GM13976 (cell line): ENCODE measurements around the gene BICD1.
"Not testable (repeated sequence)": the region's sequence is repeated elsewhere in the genome, so short reads cannot be mapped to it uniquely, and the experiment has no call there.

Source experiments
- DNase-seq: peaks from one replicate; pipeline ENCODE4 v3.0.0; 2012; ENCODE audit warnings: low spot score
- in situ Hi-C: fragments of 300-500 bp; cut with MboI; formaldehyde crosslinking; loops from one replicate; pipeline ENCODE4 v1.12.0; 2022; ENCODE audit warnings: low sequenced_read_pairs, mixed read lengths, inconsistent platforms; ENCODE audit not compliant: unreplicated experiment
- TF ChIP-seq, protein P1 (sequence below): IDR thresholded peaks from 2 replicates; pipeline ENCODE4 v1.5.1; 2012; ENCODE audit warnings: borderline replicate concordance, mild to moderate bottlenecking; ENCODE audit not compliant: insufficient read depth; ENCODE audit errors: extremely low read depth, missing control alignments, control extremely low read depth

The BICD1 gene

GRCh38 chr12:32217354-32218310 lies 111.0 kb downstream of the BICD1 start:
- TF ChIP-seq, protein P1, sequence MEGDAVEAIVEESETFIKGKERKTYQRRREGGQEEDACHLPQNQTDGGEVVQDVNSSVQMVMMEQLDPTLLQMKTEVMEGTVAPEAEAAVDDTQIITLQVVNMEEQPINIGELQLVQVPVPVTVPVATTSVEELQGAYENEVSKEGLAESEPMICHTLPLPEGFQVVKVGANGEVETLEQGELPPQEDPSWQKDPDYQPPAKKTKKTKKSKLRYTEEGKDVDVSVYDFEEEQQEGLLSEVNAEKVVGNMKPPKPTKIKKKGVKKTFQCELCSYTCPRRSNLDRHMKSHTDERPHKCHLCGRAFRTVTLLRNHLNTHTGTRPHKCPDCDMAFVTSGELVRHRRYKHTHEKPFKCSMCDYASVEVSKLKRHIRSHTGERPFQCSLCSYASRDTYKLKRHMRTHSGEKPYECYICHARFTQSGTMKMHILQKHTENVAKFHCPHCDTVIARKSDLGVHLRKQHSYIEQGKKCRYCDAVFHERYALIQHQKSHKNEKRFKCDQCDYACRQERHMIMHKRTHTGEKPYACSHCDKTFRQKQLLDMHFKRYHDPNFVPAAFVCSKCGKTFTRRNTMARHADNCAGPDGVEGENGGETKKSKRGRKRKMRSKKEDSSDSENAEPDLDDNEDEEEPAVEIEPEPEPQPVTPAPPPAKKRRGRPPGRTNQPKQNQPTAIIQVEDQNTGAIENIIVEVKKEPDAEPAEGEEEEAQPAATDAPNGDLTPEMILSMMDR = no peak
- in situ Hi-C loops = no loop called here
- no peak for DNase-seq

DNA sequence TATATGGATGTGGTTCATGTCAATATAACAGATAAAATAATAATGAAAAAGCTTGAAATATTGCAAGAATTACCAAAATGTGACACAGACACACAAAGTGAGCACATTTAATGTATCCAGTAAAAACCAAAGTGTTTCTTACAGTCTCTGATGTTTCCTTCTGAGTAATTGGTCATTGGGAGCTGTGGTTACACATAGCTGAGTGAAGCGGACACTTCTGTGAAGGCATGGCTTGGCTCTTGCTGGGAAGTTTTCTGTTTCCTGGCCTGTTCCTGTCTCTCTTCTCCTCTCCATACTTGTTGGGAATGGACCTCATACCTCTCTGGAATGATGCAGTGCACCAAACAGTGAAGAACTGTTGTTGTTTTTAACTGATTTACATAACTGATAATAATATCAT lies 117.3 kb downstream of the BICD1 start:
- TF ChIP-seq, protein P1 = no peak
- no peak for DNase-seq

GRCh38 chr12:32226768-32227167 lies 120.1 kb downstream of the BICD1 start:
- no peak for DNase-seq
- TF ChIP-seq, protein P1 = no peak
- in situ Hi-C loops = no loop called here

More for the DNA sequence above, 117.3 kb downstream of the BICD1 start:
- in situ Hi-C loops = no loop called here

GRCh38 chr12:32229971-32230612 lies 123.4 kb downstream of the BICD1 start:
- TF ChIP-seq, protein P1 = no peak
- in situ Hi-C loops = no loop called here

DNA sequence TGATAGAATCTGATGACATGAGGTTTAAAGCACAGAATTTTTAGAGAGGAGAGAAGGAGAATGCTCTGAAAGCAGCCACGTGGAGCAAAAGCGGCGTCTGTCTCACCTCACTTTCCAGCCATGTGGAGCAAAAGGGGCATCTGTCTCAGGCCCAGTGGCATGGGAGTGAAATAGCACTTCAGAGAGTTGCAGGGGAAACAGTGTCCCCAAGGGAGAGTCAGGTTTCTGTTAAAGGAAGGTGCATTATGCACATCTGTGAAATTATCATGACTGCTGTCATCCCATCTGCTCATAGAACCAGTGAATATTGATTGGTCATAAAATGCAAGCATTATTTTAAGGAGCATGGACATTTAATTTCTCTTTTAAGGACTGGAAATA lies 124.0 kb downstream of the BICD1 start:
- TF ChIP-seq, protein P1 = no peak
- DNase-seq = no peak

More at GRCh38 chr12:32229971-32230612, 123.4 kb downstream of the BICD1 start:
- DNase-seq = no peak

DNA sequence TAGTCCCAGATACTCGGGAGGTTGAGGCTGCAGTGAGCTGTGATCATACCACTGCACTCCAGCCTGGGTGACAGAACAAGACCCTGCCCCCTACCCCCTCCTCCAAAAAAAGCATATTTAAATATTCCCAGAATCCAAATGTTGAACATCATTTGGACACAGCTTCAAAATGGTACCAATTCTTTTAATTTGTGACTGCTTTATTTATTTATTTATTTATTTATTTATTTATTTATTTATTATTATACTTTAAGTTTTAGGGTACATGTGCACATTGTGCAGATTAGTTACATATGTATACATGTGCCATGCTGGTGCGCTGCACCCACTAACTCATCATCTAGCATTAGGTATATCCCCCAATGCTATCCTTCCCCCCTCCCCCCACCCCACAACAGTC lies 124.7 kb downstream of the BICD1 start:
- in situ Hi-C loops, DNase-seq: not testable (repeated sequence)

More for the DNA sequence above, 124.0 kb downstream of the BICD1 start:
- in situ Hi-C loops = no loop called here

DNA sequence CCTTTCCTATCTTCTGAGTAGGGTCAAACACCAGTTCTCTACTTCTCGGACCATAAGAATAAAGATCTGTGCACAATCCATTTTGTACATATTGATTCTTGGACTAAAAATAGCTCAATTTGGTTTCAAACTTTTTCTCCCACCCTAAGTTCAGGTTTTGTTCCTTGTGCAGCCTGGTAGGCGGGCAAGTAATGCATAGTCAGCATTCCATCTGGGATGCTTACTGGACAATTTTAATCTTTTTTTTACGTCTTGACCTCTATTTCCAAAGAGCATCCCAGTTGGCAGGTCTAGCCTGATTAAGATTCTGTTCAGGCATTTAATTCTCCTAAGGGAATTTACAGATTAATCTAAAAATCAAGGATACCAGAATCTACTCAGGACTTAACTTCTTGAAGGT lies 126.9 kb downstream of the BICD1 start:
- DNase-seq = no peak
- TF ChIP-seq, protein P1 = no peak
- in situ Hi-C loops = no loop called here
